UCSD-AML1 (cell line): ENCODE data around the gene CFAP58.

Experiments
- DNase-seq: peaks from one replicate; lab custom pipeline; 2025; ENCODE audit not compliant: unreplicated experiment; lab: John Stamatoyannopoulos, UW

The CFAP58 gene

DNA sequence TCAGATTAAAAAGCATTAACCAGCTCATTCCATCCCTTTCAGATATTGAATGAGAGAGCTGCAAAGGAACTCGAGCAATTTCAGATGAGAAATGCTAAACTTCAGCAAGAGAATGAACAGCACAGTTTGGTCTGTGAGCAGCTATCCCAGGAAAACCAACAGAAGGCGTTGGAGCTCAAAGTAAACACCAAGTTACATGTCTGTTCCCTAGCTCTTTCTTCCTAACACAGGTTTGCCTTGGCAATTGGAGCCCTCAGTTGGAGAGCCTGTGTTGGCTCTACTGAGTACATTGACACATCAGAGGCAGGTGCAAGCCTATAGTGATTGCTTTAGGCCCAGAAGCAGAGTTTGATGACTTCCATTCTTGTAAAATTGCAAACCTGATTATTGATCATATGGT lies 14.7 kb downstream of the CFAP58 start:
- no peak for DNase-seq

- DNase-seq, result no peak
Observed at GRCh38 chr10:104371753-104372152, 18.1 kb downstream of the CFAP58 start.

DNA sequence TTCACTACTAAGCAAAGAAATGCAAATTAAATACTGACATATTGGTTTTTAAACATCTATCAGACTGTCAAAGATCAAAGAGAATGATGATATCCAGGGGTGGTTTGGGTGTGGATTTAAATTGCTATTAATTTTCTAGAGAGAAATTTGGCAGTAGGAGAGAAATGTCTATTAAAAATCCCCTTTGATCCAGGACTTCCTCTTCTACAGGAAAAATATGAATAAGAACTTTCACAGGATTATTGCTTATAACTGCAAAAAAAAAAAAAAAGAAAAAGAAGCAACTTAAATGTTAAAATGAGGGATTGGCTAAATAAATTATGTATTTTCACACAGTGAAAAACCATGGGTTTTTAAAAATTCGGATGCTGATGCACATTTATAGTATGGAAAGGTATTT lies 21.0 kb downstream of the CFAP58 start:
- no peak for DNase-seq

GRCh38 chr10:104376784-104377300 lies 23.2 kb downstream of the CFAP58 start:
- no peak for DNase-seq

DNA sequence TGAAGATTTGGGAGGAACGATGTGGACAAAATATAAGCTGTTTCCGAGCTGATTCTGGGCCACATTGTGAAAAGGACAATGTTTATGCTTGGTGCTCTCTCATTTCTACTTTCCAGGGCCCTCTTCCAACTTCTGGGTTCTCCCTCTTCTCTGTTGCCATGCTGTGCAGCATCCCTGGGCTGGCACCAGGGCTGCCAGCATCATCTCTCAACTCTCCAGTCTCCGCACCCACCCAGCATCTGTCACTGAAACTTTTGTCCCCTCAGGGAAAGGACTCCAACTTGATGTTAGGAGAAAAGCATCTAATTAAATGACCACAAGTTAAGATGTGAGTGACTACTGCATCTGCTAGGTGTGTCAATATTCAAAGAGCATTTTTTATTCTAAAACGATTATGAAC lies 26.7 kb downstream of the CFAP58 start:
- DNase-seq, result no peak

- DNase-seq, result no peak
Observed at GRCh38 chr10:104387130-104387888, 33.7 kb downstream of the CFAP58 start.

- DNase-seq, result no peak
Observed at GRCh38 chr10:104388830-104389229, 35.2 kb downstream of the CFAP58 start.

DNA sequence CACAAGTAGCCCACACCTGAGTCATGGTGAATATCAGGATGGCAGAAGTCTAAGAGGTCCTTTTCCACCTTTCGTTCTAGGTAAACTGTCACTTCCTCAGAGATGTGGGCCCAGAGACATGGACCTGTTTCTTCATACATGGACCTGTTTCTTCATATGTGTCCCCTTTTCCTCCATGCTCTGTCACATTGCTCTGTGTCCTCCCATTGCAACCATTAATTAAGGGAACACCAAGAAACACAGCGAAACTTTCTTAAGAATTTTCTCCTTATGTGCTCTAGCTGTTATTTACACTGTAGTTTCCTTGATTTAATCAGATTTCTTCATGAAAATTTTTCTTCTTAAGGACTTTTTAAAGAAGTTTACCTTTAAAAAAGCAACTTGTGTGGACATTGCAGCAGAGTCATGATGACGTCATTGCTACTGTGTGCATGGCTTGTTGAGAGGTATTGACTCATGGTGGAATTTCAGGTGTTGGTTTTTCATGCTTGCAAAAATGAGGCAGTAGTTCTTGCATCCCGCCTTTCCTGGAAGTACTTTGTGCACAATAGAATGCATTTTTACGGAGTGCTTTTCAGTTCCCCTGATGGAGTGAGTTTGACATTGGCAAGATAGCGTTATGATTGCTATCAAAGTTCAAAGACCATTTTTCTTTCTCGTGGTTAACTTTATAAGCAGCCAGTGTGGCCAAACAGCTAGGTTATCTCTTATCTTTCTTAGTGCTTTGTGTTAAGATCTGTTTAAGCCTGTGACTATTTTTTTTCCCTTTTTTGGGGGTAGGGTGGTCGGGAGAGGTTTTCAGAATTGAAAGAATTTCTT lies 37.7 kb downstream of the CFAP58 start:
- DNase-seq, result no peak

DNA sequence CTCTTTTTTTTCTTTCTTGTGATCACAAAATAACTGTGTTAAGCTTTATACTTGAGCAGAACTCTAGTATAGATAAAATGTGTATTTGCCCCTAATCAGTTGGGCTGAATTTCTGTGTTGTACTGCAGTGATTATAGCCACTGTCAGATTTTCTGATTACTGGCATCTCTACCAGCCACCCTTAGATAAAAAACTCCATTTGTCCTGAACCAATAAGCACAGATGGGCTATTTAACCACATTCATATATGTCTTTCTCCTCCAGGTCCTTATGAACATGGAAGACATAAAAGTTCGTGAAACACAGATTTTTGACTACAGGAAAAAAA lies 38.3 kb downstream of the CFAP58 start:
- no peak for DNase-seq

- no peak for DNase-seq
Observed at GRCh38 chr10:104393387-104393786, 39.8 kb downstream of the CFAP58 start.

GRCh38 chr10:104396581-104396980 lies 42.9 kb downstream of the CFAP58 start:
- DNase-seq, result no peak

DNA sequence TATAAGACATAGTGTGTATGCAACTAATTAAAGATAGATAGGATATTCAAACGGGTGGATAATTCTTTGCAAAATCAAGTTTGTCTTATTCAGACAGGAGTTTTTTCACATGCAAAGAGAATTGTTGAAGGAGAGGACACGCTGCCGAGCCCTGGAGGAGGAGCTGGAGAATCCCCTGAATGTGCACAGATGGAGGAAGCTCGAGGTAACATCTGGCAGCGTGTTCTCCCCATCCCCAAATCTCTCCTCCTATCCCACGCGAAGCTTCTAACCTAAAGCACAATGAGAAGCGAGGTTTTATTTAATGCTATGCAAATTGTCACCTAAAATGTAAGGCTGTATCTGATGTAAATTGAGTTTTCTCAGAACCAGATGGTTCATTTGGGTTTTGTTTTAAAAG lies 50.0 kb downstream of the CFAP58 start:
- DNase-seq, result no peak

DNA sequence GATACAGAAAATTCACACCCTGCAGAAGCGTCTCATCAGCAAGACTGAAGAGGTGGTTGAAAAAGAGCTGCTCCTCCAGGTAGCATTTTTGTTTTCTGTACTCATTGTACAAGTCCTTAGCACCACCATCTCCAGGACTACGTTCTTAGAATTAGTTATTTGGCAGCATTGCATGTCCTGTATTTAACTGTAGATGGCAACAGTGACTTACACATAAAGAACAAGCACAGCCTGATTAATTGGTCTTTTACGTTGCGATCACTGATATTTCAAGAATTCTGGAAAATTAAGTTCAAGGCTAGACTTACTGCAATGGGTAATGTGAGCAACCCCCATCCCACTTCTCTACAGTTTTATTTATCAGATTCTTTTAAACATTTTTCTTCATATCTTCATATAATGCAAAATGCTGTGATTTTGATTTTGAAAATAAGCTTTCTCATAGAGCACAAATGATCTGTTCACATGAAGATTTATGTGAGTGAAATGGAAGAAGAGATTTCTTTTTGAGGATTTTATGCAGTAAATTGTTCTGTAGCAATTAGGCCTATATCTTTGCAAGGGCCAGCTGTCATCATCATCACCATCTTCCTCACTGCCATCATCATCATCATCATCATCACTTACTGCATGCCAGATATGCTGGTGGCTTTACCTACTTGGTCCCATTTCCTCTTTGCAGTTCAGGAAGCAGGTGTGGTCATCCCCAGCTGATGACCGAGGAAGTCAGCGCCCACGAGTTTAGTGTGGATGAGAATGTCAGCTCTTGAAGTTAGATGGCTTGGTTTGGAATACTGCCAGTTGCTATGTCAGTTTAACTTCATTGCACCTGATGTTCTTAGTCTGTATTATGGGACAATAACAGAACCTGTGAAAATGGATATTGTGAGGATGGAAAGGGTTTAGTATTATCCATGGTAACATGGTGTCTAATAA lies 53.4 kb downstream of the CFAP58 start:
- DNase-seq, result no peak

DNA sequence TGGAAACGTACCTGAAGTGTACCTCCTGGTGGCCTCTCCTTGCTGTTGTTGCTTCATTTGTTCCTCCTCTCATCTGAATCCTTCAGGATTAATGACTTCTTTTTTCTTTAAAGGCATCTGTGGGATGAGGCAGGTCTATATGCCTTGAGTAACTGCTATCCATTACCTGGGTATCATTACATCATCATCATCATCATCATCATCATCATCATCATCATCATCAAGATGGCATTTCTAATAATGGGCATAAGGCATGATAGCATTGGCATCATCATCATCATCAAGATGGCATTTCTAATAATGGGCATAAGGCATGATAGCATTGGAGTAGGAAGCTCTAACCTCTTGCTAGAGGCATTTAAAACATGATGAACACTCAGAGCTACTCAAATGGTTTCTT lies 59.9 kb downstream of the CFAP58 start:
- DNase-seq, result no peak

GRCh38 chr10:104415526-104416165 lies 62.0 kb downstream of the CFAP58 start:
- DNase-seq, result no peak

DNA sequence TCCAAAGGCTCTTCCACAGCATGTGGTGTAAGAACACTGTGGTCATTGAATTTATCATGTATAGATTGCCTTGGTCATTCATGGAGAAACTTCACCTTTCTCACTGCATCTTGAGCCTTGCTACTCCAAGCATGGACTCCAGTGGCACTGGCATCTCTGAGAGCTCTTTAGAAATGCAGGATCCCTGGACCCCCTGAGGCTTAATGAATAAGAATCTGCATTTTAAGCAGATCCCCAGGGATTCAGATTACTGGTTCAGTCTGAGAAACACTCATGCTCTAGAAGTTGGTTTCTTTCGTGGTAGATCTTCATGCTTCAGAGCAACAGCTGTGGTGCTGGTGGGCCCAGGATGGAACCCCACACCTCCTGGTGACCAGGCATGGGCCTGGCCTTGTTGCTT lies 63.2 kb downstream of the CFAP58 start:
- DNase-seq, result no peak

GRCh38 chr10:104417637-104418292 lies 64.1 kb downstream of the CFAP58 start:
- no peak for DNase-seq

- DNase-seq, result no peak
Observed at GRCh38 chr10:104424719-104425118, 71.1 kb downstream of the CFAP58 start.

- DNase-seq, result no peak
Observed at GRCh38 chr10:104427989-104428388, 74.4 kb downstream of the CFAP58 start.

DNA sequence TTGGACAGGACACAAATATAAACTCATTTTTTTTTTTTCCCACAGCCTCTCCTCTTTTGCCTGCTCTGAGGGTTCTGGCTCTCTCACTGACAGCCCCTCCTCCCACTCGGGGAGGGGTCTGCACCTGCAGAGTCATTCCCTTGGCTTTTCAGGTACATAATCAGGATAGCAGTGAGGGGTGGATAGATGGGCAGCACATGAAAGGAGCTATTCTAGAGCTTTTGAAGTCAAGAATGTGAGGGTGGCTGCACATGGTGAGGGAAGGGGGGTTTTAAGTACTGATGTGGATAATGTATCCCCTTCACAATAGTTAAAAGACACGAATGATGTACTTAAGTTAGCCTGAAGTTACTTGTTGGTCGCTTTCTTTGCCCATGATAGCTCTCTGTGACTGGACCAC lies 76.2 kb downstream of the CFAP58 start:
- no peak for DNase-seq
